ENCODE data around the gene PPP1R3E. TPM values are rescaled to one million over a fixed set of nuclear protein-coding genes. Genes with fewer than 3 reads are reported as not detected.

Gene PPP1R3E, protein sequence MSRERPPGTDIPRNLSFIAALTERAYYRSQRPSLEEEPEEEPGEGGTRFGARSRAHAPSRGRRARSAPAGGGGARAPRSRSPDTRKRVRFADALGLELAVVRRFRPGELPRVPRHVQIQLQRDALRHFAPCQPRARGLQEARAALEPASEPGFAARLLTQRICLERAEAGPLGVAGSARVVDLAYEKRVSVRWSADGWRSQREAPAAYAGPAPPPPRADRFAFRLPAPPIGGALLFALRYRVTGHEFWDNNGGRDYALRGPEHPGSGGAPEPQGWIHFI
- 10 to 100 TPM; 12.6 to 14.5 (median 13.9) TPM for total RNA-seq

DNA sequence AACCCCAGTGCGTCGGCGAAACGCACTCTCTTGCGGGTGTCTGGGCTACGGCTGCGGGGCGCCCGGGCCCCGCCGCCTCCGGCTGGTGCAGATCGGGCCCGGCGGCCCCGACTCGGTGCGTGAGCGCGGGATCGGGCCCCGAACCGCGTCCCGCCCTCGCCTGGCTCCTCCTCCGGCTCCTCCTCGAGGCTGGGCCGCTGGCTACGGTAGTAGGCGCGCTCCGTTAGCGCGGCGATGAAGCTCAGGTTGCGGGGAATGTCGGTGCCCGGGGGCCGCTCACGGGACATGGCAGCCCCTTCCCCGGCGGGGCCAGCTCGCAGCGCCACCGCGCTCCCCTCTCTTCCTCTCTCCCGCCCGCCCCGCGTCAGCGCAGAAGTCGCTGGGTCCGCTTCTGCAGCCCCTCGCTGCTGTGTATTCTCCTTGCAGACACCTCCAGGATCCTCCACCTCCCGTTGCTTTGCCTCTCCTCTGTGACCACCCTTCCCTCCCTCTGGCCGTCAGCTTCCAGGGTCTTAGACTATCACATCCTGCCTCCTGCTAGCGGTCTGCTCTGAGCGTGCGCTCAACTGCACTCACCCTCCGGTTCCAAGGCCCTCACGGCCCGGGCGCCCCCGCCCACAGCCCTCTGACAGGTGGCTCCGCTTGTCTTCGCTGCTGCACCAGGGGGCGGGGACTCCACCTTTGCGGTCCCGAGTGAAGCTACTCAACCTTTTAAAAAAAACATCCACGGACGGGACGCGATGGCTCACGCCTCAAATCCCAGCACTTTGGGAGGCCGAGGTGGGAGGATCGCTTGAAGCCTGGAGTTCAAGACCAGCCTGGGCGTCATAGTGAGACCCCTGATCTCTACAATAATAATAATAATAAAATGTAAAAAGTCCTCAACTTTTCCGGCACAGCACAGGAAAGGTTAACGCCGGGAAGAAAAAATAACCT, at the start of gene PPP1R3E:
PPP1R3E (minus strand) TSS at position 570 of the 936 bp plus-strand sequence; CDS start at position 287, 283 bp downstream.
- peak; percentile 86 to 88 for DNase-seq
- peak within 1 kb of the TSS; percentile 82 to 98 (median 96) for H3K27ac ChIP-seq
- 3 to 8% methylated on average over 26 to 42 of the region's 81 CpGs for WGBS, 2 donors
- no peaks in the 10 kb centered on the region for H3K27me3 ChIP-seq
- intact Hi-C loops (cut with DNase I) = no loop called here
- H3K9me3 ChIP-seq = no peaks in the 10 kb centered on the region
- TF ChIP-seq, protein P1, sequence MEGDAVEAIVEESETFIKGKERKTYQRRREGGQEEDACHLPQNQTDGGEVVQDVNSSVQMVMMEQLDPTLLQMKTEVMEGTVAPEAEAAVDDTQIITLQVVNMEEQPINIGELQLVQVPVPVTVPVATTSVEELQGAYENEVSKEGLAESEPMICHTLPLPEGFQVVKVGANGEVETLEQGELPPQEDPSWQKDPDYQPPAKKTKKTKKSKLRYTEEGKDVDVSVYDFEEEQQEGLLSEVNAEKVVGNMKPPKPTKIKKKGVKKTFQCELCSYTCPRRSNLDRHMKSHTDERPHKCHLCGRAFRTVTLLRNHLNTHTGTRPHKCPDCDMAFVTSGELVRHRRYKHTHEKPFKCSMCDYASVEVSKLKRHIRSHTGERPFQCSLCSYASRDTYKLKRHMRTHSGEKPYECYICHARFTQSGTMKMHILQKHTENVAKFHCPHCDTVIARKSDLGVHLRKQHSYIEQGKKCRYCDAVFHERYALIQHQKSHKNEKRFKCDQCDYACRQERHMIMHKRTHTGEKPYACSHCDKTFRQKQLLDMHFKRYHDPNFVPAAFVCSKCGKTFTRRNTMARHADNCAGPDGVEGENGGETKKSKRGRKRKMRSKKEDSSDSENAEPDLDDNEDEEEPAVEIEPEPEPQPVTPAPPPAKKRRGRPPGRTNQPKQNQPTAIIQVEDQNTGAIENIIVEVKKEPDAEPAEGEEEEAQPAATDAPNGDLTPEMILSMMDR (IDR thresholded peaks at IDR 0.05) = no peak
- peak in 1 of 2 donors; percentile 70 for TF ChIP-seq POLR2A (IDR thresholded peaks at IDR 0.05)
- peak within 1 kb of the TSS; percentile 54 to 82 (median 64) for H3K4me3 ChIP-seq (replicated peaks in 1 of 3)
- H3K4me1 ChIP-seq = peaks cover 20 to 35% of the 10 kb centered on the region in 2 donors
- H3K36me3 ChIP-seq = peaks cover 0 to 5% of the 10 kb centered on the region in 2 donors

GRCh38 chr14:23351681-23352505, 49.2 kb upstream of the PPP1R3E start:
- Histone ChIP-seq H3K36me3 (no peaks in the 10 kb centered on the region), H3K27ac (no peak overlapping the region), H3K9me3 (no peaks in the 10 kb centered on the region), H3K4me3 (replicated peaks in 1 of 3) (peak overlapping the region; percentile 73 to 80 (median 78)), H3K4me1 (peaks cover 0 to 12% of the 10 kb centered on the region in 2 donors), H3K27me3 (no peaks in the 10 kb centered on the region)
- TF ChIP-seq, protein P1 (IDR thresholded peaks at IDR 0.05) = no peak
- TF ChIP-seq POLR2A (IDR thresholded peaks at IDR 0.05) = peak in 1 of 2 donors; percentile 15
- 7 to 11% methylated on average over 22 to 23 of the region's 61 CpGs for WGBS, 2 donors
- intact Hi-C loops (cut with DNase I) = no loop called here
- peak; percentile 29 to 32 for DNase-seq

- Histone ChIP-seq H3K4me1 (peaks cover 0 to 12% of the 10 kb centered on the region in 2 donors), H3K27ac (no peak overlapping the region), H3K36me3 (no peaks in the 10 kb centered on the region), H3K4me3 (replicated peaks in 1 of 3) (no peak overlapping the region), H3K9me3 (no peaks in the 10 kb centered on the region), H3K27me3 (no peaks in the 10 kb centered on the region)
- DNase-seq = no peak
- WGBS, 2 donors = 87 to 94% methylated on average over 5 to 7 of the region's 8 CpGs
- no peak for TF ChIP-seq POLR2A (IDR thresholded peaks at IDR 0.05)
- TF ChIP-seq, protein P1 (IDR thresholded peaks at IDR 0.05) = no peak
- intact Hi-C loops (cut with DNase I) = no loop called here
Measured at GRCh38 chr14:23349156-23349845, 46.6 kb upstream of the PPP1R3E start.

GRCh38 chr14:23348297-23348655, 45.6 kb upstream of the PPP1R3E start:
- 88% methylated on average over 6 of the region's 6 CpGs for WGBS, 2 donors
- intact Hi-C loops (cut with DNase I) = no loop called here
- Histone ChIP-seq H3K4me1 (peaks cover 0 to 10% of the 10 kb centered on the region in 2 donors), H3K27ac (no peak overlapping the region), H3K36me3 (no peaks in the 10 kb centered on the region), H3K9me3 (no peaks in the 10 kb centered on the region), H3K27me3 (no peaks in the 10 kb centered on the region), H3K4me3 (replicated peaks in 1 of 3) (no peak overlapping the region)
- no peak for TF ChIP-seq POLR2A (IDR thresholded peaks at IDR 0.05)
- TF ChIP-seq, protein P1 (IDR thresholded peaks at IDR 0.05) = no peak
- DNase-seq = no peak
